IMR-90 (cell line): ENCODE results near the gene CHL1.

Experiments
- CEBPB ChIP-seq: IDR thresholded peaks from 2 replicates; pipeline ENCODE4 v1.6.1; 2012; ENCODE audit warnings: low read depth, low read length, improper control_type of control experiment
- MXI1 ChIP-seq: IDR thresholded peaks from 2 replicates; pipeline ENCODE4 v1.6.1; 2012; ENCODE audit warnings: low read depth, mild to moderate bottlenecking, low read length, moderate library complexity, borderline replicate concordance
- POLR2A ChIP-seq: IDR thresholded peaks from 2 replicates; pipeline ENCODE4 v1.6.1; 2012; ENCODE audit warnings: mild to moderate bottlenecking, low read depth, low read length
- RAD21 ChIP-seq: IDR thresholded peaks from 2 replicates; pipeline ENCODE4 v1.6.1; 2012; ENCODE audit warnings: low read length, improper control_type of control experiment
- RCOR1 ChIP-seq: IDR thresholded peaks from 2 replicates; pipeline ENCODE4 v1.6.1; 2012; ENCODE audit warnings: mild to moderate bottlenecking, low read length, improper control_type of control experiment; ENCODE audit not compliant: insufficient replicate concordance
- RFX5 ChIP-seq: IDR thresholded peaks from 2 replicates; pipeline ENCODE4 v1.8.0; 2012; ENCODE audit warnings: low read depth, mild to moderate bottlenecking, low read length, moderate library complexity
- SMC3 ChIP-seq: fragments of 150-350 bp; IDR thresholded peaks from 2 replicates; pipeline ENCODE4 v1.6.1; 2016; ENCODE audit warnings: low read depth, mild to moderate bottlenecking, antibody characterized with exemption, low read length, moderate library complexity
- TF ChIP-seq, protein P1 (sequence below): fragments of 150-350 bp; IDR thresholded peaks from 2 replicates; pipeline ENCODE4 v1.6.1; 2017; ENCODE audit warnings: mild to moderate bottlenecking, antibody characterized with exemption, low read length, low read depth
- TF ChIP-seq, protein P2 (sequence below): conservative IDR thresholded peaks from 2 replicates; pipeline ENCODE4 v1.5.1; 2012; ENCODE audit warnings: mild to moderate bottlenecking, low read depth, low read length, improper control_type of control experiment

DNA sequence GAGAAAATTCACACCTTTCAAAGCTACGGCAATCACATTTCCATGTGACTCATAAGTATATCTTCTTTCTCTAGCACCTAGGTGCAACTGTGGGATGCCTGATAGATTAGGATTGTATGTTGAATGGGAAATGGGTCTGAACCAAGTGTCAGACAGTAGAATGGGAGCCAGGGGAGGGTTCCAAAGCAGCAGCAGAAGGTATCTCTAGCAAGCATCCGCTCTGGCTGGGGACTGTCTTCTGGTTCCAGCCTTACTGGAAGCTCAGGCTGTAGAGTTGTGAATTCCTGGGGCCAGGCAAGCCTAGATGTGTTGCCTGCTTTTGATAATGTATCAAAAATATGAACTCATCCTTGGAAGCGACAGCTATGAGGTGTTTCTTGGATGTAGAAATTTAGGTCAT, 2.1 kb upstream of the CHL1 start:
- TF ChIP-seq, protein P1, sequence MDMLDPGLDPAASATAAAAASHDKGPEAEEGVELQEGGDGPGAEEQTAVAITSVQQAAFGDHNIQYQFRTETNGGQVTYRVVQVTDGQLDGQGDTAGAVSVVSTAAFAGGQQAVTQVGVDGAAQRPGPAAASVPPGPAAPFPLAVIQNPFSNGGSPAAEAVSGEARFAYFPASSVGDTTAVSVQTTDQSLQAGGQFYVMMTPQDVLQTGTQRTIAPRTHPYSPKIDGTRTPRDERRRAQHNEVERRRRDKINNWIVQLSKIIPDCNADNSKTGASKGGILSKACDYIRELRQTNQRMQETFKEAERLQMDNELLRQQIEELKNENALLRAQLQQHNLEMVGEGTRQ: no peak
- TF ChIP-seq, protein P2, sequence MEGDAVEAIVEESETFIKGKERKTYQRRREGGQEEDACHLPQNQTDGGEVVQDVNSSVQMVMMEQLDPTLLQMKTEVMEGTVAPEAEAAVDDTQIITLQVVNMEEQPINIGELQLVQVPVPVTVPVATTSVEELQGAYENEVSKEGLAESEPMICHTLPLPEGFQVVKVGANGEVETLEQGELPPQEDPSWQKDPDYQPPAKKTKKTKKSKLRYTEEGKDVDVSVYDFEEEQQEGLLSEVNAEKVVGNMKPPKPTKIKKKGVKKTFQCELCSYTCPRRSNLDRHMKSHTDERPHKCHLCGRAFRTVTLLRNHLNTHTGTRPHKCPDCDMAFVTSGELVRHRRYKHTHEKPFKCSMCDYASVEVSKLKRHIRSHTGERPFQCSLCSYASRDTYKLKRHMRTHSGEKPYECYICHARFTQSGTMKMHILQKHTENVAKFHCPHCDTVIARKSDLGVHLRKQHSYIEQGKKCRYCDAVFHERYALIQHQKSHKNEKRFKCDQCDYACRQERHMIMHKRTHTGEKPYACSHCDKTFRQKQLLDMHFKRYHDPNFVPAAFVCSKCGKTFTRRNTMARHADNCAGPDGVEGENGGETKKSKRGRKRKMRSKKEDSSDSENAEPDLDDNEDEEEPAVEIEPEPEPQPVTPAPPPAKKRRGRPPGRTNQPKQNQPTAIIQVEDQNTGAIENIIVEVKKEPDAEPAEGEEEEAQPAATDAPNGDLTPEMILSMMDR: no peak
- TF ChIP-seq RAD21 (no peak), MXI1 (no peak), SMC3 (no peak), CEBPB (no peak), POLR2A (no peak), RCOR1 (no peak), RFX5 (no peak)
